Effector memory CD4-positive, alpha-beta T cell (primary cell): ENCODE data around the gene APBB1.

ENCODE experiments used
- DNase-seq, 3 donors: peaks; one replicate each; pipeline ENCODE4 v3.0.0-alpha.2; 2020
- H3K27ac ChIP-seq: 2 replicates; pipeline ENCODE4 v1.7.0; 2013; ENCODE audit warnings: mild to moderate bottlenecking, low read length, moderate library complexity; ENCODE audit not compliant: insufficient read depth, poor library complexity, severe bottlenecking
- H3K27me3 ChIP-seq: replicated peaks from 2 replicates; pipeline ENCODE4 v1.7.0; 2013; ENCODE audit warnings: mild to moderate bottlenecking, low read length; ENCODE audit not compliant: insufficient read depth, control insufficient read depth, poor library complexity, severe bottlenecking
- H3K36me3 ChIP-seq: 2 replicates; pipeline ENCODE4 v1.7.0; 2013; ENCODE audit warnings: mild to moderate bottlenecking, low read length, moderate library complexity; ENCODE audit not compliant: control insufficient read depth, insufficient read depth
- H3K4me1 ChIP-seq: 2 replicates; pipeline ENCODE4 v1.7.0; 2013; ENCODE audit warnings: low read length, mild to moderate bottlenecking; ENCODE audit not compliant: control insufficient read depth, insufficient read depth, poor library complexity, severe bottlenecking
- H3K4me3 ChIP-seq: 2 replicates; pipeline ENCODE4 v1.7.0; 2013; ENCODE audit warnings: low read length, low read depth, mild to moderate bottlenecking; ENCODE audit not compliant: insufficient read depth, poor library complexity, severe bottlenecking
- H3K9me3 ChIP-seq: 2 replicates; pipeline ENCODE4 v1.7.0; 2013; ENCODE audit warnings: mild to moderate bottlenecking, low read length, moderate library complexity; ENCODE audit not compliant: control insufficient read depth
- total RNA-seq, 3 donors: gene quantifications; one replicate each; lab custom pipeline; 2026; lab: John Stamatoyannopoulos, UW

Gene APBB1
- total RNA-seq = 56.6 to 84.4 (median 81.9) reads per million in 3 donors

GRCh38 chr11:6419009-6419631, at the start of gene APBB1:
APBB1 (minus strand) TSS chr11:6419094; CDS start chr11:6411347, 7,747 bp downstream.
- peak; percentile 55 to 61 (median 59) for DNase-seq
- Histone ChIP-seq H3K9me3 (no peaks in the 10 kb centered on the region), H3K27me3 (no peaks in the 10 kb centered on the region), H3K4me3 (peak within 1 kb of the TSS; percentile 96), H3K36me3 (no peaks in the 10 kb centered on the region), H3K4me1 (peaks cover 36% of the 10 kb centered on the region), H3K27ac (peak within 1 kb of the TSS; percentile 80)

DNA sequence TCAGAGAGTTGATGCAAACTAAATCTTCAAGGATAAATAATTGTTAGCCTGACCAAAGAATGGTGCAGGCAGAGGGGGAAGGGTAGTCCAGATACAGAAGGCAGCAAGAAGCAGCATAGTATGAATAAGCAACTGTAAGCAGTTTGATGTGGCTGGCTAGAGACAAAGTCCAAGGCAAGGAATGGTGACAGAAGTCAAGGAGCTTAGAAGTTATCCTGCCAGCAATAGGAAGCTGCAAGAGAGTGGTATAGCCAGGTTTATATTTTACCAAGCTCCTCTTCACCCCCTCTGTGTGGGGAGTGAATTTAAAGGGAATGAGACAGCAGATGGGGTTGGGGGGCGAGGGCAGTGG, 40.2 kb upstream of the APBB1 start:
- H3K4me1 ChIP-seq = no peaks in the 10 kb centered on the region
- H3K4me3 ChIP-seq = no peak overlapping the region
- peaks cover 20% of the 10 kb centered on the region for H3K36me3 ChIP-seq
- DNase-seq = no peak
- H3K27ac ChIP-seq = no peak overlapping the region
- H3K9me3 ChIP-seq = no peaks in the 10 kb centered on the region
- no peaks in the 10 kb centered on the region for H3K27me3 ChIP-seq

- H3K9me3 ChIP-seq = no peaks in the 10 kb centered on the region
- H3K4me3 ChIP-seq = no peak overlapping the region
- H3K36me3 ChIP-seq = peaks cover 20% of the 10 kb centered on the region
- DNase-seq = no peak
- no peaks in the 10 kb centered on the region for H3K27me3 ChIP-seq
- H3K4me1 ChIP-seq = no peaks in the 10 kb centered on the region
- H3K27ac ChIP-seq = no peak overlapping the region
Observed at GRCh38 chr11:6458352-6459098, 39.6 kb upstream of the APBB1 start.

DNA sequence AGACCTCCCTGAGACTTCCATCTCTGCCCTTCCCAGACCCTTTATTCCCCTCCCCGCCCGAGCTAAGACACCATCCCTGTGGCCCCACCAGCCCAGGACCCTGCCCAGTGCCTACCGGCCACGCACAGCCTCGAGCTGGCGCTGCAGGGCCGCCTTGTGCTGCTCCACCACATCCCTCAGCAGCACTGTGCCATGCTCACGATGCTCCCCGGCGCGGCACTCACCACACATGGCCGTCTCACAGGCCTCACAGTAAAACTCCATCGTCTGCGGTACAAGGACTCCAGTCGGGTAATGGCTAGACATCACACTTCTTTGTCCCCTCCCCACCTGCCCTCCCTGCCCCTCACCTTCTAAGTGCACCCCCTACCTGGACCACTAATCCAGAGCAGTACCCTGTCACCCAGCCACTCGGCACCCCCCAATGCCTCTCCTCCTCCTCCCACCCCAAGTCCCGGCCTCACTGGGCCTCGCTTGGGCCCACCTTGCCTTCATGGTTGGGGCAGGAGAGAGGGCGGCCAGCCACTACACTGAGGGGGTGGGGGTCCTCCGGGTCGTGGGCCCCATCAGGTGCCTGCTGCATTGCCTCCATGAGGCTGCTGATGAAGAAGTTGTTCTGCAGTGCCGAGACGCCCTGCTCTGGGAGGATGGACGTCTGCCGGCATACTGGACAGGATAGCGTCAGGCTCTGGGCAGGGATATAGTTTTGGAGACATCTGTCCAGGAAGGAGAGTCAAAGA, 38.9 kb upstream of the APBB1 start:
- DNase-seq = no peak
- H3K36me3 ChIP-seq = peaks cover 20% of the 10 kb centered on the region

DNA sequence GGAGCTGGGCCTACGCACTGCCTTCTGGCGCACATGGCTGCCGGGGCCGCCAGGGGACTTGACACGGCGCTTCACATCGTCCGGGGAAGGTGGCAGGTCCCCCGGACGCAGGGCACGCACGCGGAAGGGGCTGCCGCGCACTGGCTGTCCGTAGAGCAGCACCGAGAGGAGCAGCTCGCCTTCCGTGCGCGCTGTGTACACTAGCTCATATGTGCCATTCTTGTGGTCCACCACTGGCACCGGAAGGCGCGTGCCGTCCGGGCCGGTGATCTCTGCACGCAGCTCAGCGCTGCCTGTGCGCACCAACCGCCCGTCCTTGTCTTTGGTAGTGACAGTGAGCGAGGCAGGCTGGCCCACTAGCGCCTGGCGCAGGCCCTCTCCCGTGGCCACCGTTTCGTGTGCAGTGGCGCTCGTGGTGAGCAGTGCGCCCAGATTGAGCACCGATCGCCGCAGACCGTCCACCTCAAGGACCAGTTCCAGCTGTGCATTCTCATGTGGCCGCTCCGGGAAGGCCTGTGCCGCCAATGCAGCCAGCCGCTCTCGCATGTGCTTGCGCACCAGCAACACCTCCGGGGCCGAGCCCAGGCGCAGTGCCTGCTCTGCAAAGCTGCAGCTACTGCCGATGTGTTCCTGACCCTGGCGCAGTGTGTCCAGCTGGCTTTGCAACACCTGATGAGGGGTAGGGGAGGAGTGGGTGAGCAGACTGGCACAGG, 37.6 kb upstream of the APBB1 start:
- H3K4me1 ChIP-seq = no peaks in the 10 kb centered on the region
- no peaks in the 10 kb centered on the region for H3K27me3 ChIP-seq
- H3K27ac ChIP-seq = no peak overlapping the region
- no peaks in the 10 kb centered on the region for H3K9me3 ChIP-seq
- H3K36me3 ChIP-seq = peaks cover 20% of the 10 kb centered on the region
- no peak overlapping the region for H3K4me3 ChIP-seq
- DNase-seq = no peak

More for the DNA sequence above, 38.9 kb upstream of the APBB1 start:
- Histone ChIP-seq H3K27ac (no peak overlapping the region), H3K9me3 (no peaks in the 10 kb centered on the region), H3K4me1 (no peaks in the 10 kb centered on the region), H3K27me3 (no peaks in the 10 kb centered on the region), H3K4me3 (no peak overlapping the region)

DNA sequence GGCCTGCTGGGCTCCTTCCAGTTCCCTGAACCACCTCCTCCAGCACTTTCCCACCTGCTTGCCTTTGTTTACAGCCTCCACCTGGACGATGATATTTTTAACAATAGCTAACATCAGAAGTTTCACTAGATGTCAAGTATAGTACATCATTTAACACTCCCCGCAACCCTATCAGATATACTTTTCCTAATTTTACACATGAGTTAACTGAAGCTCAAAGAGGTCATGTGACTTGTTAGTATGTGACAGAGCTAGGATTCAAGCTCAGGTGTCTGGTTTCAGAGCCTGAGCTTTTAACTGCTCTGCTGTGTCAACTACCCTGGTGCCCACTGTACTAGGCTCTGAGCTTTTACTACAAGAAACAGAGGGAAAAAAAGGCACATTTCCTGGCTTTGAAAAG, 36.2 kb upstream of the APBB1 start:
- Histone ChIP-seq H3K36me3 (peaks cover 24% of the 10 kb centered on the region), H3K4me3 (no peak overlapping the region), H3K27me3 (no peaks in the 10 kb centered on the region), H3K9me3 (no peaks in the 10 kb centered on the region), H3K27ac (no peak overlapping the region), H3K4me1 (no peaks in the 10 kb centered on the region)
- DNase-seq = no peak

- no peak overlapping the region for H3K4me3 ChIP-seq
- DNase-seq = no peak
- peaks cover 23% of the 10 kb centered on the region for H3K36me3 ChIP-seq
- H3K9me3 ChIP-seq = no peaks in the 10 kb centered on the region
- no peaks in the 10 kb centered on the region for H3K4me1 ChIP-seq
- H3K27ac ChIP-seq = no peak overlapping the region
- no peaks in the 10 kb centered on the region for H3K27me3 ChIP-seq
Observed at GRCh38 chr11:6453152-6453551, 34.3 kb upstream of the APBB1 start.

DNA sequence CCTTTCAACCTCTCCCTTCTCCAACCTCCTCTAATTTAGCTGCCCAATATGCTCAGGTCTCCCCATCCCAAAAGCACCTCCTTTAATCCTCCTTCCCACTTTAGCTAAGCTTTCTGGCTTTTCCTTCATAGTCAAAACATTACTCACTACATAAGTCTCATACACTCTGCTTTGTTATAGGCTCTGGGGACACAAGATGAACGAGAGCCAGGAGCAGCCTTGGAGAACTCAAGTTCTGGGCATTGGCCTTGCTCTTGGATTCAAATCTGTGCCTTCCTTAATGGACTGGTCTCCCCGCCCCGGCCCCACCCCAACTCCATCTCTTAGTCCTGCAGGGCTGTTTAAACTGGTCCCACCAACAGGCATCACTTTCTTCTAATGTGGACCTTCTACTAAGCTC, 33.3 kb upstream of the APBB1 start:
- Histone ChIP-seq H3K9me3 (no peaks in the 10 kb centered on the region), H3K27ac (no peak overlapping the region), H3K4me1 (no peaks in the 10 kb centered on the region), H3K27me3 (no peaks in the 10 kb centered on the region), H3K4me3 (no peak overlapping the region), H3K36me3 (peaks cover 22% of the 10 kb centered on the region)
- no peak for DNase-seq

DNA sequence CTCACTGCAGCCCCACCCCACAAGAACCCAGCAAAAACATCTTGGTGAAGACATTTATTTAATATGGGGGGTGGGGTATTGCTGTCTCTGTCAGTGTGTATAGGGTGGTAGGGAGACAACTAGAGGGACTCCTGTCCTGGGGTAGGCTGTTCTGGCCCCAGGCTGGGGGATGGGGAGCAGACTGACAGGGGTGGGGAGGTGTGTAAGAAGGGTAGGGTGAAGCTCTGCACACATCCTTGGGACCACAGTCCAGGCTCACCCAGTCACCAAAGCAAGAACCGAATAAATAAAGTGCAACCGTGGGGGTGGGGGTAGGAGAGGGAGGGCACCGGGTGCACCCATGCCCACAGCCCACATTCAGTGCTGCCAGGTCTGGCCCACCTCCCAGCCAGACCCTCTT, 29.7 kb upstream of the APBB1 start:
- no peak for DNase-seq
- no peaks in the 10 kb centered on the region for H3K9me3 ChIP-seq
- H3K36me3 ChIP-seq = peaks cover 5% of the 10 kb centered on the region
- H3K27me3 ChIP-seq = no peaks in the 10 kb centered on the region
- H3K4me1 ChIP-seq = no peaks in the 10 kb centered on the region
- no peak overlapping the region for H3K27ac ChIP-seq
- no peak overlapping the region for H3K4me3 ChIP-seq
